Measurements from ENCODE around the gene SKA2. TPM values are rescaled to one million over a fixed set of nuclear protein-coding genes. Genes with fewer than 3 reads are reported as not detected.

Gene SKA2
- total RNA-seq, 1 donor from 2014 or later: 46.2 TPM

DNA sequence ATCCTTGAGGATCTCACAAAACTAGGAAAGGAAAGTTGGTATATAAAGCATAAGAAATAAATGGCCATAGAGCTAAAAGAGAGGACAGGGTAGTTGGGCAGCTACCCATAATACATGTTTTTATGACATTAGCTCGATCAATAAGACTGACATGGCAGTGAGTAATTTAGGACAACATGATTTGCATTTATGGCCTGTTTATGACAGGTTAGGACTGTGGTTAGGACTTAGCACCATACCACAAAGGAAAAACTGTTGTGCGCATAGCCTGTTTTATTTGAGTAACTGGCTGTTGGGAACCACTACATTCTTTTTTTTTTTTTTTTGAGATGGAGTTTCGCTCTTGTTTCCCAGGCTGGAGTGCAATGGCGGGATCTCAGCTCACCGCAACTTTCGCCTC lies 30.3 kb downstream of the SKA2 start:
- no peaks in the 10 kb centered on the region for H3K27me3 Mint-ChIP-seq (ENCODE audit: low read depth)
- peaks cover 6% of the 10 kb centered on the region for H3K36me3 Mint-ChIP-seq (ENCODE audit: low read depth)
- DNase-seq (ENCODE audit: low spot score): no peak
- no peak overlapping the region for H3K27ac Mint-ChIP-seq (ENCODE audit: unreplicated experiment)
- no peaks in the 10 kb centered on the region for H3K9me3 Mint-ChIP-seq (ENCODE audit: low read depth)
- TF ChIP-seq CTCF (IDR thresholded peaks at IDR 0.05): no peak
- no peak overlapping the region for H3K4me3 Mint-ChIP-seq (ENCODE audit: unreplicated experiment)
- peaks cover 3% of the 10 kb centered on the region for H3K4me1 Mint-ChIP-seq (ENCODE audit: low read depth)

- H3K4me3 Mint-ChIP-seq (ENCODE audit: unreplicated experiment): no peak overlapping the region
- peaks cover 3% of the 10 kb centered on the region for H3K4me1 Mint-ChIP-seq (ENCODE audit: low read depth)
- peaks cover 9% of the 10 kb centered on the region for H3K36me3 Mint-ChIP-seq (ENCODE audit: low read depth)
- DNase-seq (ENCODE audit: low spot score): no peak
- TF ChIP-seq CTCF (IDR thresholded peaks at IDR 0.05): no peak
- no peaks in the 10 kb centered on the region for H3K27me3 Mint-ChIP-seq (ENCODE audit: low read depth)
- H3K9me3 Mint-ChIP-seq (ENCODE audit: low read depth): no peaks in the 10 kb centered on the region
- H3K27ac Mint-ChIP-seq (ENCODE audit: unreplicated experiment): no peak overlapping the region
Measured at GRCh38 chr17:59121901-59122480, 33.0 kb downstream of the SKA2 start.

DNA sequence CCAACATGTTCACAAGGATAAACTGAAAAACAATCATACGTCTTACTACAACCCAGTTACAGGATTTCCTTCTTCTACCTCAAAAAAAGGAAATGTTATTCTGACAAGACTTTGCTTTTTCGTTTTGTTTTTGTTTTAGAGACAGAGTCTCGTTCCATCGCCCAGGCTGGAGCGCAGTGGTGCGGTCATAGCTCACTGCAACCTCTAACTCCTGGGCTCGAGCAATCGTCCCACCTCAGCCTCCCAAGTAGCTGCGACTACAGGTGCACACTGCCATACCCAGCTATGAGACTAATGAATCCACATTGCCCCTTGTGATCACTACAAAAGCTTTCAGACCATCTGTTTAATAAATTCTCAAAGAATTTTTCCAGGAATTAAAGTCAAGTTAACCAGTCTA lies 39.5 kb downstream of the SKA2 start:
- Mint-ChIP-seq H3K9me3 (ENCODE audit: low read depth) (no peaks in the 10 kb centered on the region), H3K4me3 (ENCODE audit: unreplicated experiment) (no peak overlapping the region), H3K4me1 (ENCODE audit: low read depth) (no peaks in the 10 kb centered on the region), H3K27ac (ENCODE audit: unreplicated experiment) (no peak overlapping the region), H3K27me3 (ENCODE audit: low read depth) (no peaks in the 10 kb centered on the region), H3K36me3 (ENCODE audit: low read depth) (peaks cover 13% of the 10 kb centered on the region)
- TF ChIP-seq CTCF (IDR thresholded peaks at IDR 0.05): no peak
- DNase-seq (ENCODE audit: low spot score): no peak

- DNase-seq (ENCODE audit: low spot score): no peak
- Mint-ChIP-seq H3K4me3 (ENCODE audit: unreplicated experiment) (no peak overlapping the region), H3K27me3 (ENCODE audit: low read depth) (no peaks in the 10 kb centered on the region), H3K36me3 (ENCODE audit: low read depth) (peaks cover 6% of the 10 kb centered on the region), H3K9me3 (ENCODE audit: low read depth) (no peaks in the 10 kb centered on the region), H3K4me1 (ENCODE audit: low read depth) (peaks cover 6% of the 10 kb centered on the region), H3K27ac (ENCODE audit: unreplicated experiment) (no peak overlapping the region)
- no peak for TF ChIP-seq CTCF (IDR thresholded peaks at IDR 0.05)
Measured at GRCh38 chr17:59111539-59111938, 43.4 kb downstream of the SKA2 start.

GRCh38 chr17:59110973-59111372 lies 44.0 kb downstream of the SKA2 start:
- Mint-ChIP-seq H3K27me3 (ENCODE audit: low read depth) (no peaks in the 10 kb centered on the region), H3K36me3 (ENCODE audit: low read depth) (peaks cover 6% of the 10 kb centered on the region), H3K27ac (ENCODE audit: unreplicated experiment) (no peak overlapping the region), H3K4me1 (ENCODE audit: low read depth) (peaks cover 7% of the 10 kb centered on the region), H3K9me3 (ENCODE audit: low read depth) (no peaks in the 10 kb centered on the region), H3K4me3 (ENCODE audit: unreplicated experiment) (no peak overlapping the region)
- no peak for TF ChIP-seq CTCF (IDR thresholded peaks at IDR 0.05)
- DNase-seq (ENCODE audit: low spot score): no peak

All from chondrocyte (in vitro differentiated cells).